ENCODE measurements around the gene FLRT1. TPM values are rescaled to one million over a fixed set of nuclear protein-coding genes. Genes with fewer than 3 reads are reported as not detected.

FLRT1 gene, protein sequence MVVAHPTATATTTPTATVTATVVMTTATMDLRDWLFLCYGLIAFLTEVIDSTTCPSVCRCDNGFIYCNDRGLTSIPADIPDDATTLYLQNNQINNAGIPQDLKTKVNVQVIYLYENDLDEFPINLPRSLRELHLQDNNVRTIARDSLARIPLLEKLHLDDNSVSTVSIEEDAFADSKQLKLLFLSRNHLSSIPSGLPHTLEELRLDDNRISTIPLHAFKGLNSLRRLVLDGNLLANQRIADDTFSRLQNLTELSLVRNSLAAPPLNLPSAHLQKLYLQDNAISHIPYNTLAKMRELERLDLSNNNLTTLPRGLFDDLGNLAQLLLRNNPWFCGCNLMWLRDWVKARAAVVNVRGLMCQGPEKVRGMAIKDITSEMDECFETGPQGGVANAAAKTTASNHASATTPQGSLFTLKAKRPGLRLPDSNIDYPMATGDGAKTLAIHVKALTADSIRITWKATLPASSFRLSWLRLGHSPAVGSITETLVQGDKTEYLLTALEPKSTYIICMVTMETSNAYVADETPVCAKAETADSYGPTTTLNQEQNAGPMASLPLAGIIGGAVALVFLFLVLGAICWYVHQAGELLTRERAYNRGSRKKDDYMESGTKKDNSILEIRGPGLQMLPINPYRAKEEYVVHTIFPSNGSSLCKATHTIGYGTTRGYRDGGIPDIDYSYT
- not detected for total RNA-seq

DNA sequence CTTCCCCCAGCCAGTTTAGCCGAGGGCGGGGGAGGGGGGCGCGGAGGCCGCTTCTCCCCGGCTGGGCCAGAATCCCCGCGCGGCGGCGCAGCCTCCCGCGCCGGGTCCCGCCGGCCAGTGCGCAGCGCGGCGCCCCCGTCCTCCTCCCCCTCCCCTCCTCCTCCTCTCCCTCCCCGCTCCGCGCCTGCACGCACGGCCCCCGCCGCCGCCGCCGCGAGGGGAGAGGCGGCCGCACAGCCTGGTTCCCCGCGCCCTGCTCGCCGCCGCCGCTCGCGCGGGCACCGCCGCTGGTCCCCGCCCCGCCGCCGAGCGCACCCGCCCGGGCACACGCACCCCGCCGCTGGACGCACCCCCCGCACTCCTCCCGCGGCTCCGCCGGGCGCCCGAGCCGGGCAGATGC is at the start of gene FLRT1:
Gene FLRT1 (plus strand): TSS at position 356 of the 400 bp plus-strand sequence. CDS start 80,337 bp downstream, outside the sequence.
- ATAC-seq (ENCODE audit: low FRiP score), result no peak
- TF ChIP-seq, protein P1, sequence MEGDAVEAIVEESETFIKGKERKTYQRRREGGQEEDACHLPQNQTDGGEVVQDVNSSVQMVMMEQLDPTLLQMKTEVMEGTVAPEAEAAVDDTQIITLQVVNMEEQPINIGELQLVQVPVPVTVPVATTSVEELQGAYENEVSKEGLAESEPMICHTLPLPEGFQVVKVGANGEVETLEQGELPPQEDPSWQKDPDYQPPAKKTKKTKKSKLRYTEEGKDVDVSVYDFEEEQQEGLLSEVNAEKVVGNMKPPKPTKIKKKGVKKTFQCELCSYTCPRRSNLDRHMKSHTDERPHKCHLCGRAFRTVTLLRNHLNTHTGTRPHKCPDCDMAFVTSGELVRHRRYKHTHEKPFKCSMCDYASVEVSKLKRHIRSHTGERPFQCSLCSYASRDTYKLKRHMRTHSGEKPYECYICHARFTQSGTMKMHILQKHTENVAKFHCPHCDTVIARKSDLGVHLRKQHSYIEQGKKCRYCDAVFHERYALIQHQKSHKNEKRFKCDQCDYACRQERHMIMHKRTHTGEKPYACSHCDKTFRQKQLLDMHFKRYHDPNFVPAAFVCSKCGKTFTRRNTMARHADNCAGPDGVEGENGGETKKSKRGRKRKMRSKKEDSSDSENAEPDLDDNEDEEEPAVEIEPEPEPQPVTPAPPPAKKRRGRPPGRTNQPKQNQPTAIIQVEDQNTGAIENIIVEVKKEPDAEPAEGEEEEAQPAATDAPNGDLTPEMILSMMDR (IDR thresholded peaks at IDR 0.05), result no peak
- DNase-seq (ENCODE audit: low spot score), result no peak

DNA sequence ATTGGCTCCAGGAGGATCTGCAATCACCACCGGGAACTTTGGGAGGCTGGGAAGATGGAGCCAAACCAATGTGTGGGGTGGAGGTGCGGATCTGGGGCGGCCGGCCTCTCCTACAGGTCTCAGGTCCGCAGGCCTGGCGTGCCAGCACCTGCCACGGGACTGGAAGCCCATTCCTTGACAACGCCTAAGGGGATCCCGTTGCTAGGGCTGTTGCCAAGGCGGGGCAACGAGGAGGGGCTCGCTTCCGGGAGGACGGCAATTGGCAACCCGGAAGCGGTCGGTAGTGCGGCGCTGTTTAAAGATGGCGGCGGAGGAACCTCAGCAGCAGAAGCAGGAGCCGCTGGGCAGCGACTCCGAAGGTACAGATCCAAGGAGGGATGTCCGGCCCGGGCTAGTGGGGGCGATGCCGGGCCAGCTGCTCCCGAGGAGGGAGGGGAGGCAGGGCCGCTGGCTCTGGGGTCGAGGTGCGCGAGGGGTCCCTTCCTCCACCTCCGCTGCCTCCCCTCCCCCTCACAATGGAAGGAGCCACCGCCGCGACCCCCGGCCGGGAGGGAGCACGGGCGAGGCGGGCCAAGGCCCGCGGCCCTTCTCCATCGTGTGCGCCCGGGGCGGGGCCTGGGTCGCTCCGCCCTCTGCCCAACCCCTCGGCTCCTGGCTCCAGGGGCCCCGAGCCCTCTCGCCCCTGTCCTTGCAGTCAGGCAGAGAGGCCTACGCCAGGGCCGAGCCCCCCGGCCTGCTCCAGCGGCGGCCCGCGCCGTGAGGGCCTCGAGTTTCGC is 49.4 kb upstream of the FLRT1 start, which contains the start of gene OTUB1:
Gene OTUB1 (plus strand): TSS at position 283 of the 776 bp plus-strand sequence. CDS start 19 bp downstream, at position 302.
- peak; percentile 87 for ATAC-seq (ENCODE audit: low FRiP score)
- peak; percentile 69 for DNase-seq (ENCODE audit: low spot score)
- TF ChIP-seq, protein P1 (IDR thresholded peaks at IDR 0.05), result no peak

DNA sequence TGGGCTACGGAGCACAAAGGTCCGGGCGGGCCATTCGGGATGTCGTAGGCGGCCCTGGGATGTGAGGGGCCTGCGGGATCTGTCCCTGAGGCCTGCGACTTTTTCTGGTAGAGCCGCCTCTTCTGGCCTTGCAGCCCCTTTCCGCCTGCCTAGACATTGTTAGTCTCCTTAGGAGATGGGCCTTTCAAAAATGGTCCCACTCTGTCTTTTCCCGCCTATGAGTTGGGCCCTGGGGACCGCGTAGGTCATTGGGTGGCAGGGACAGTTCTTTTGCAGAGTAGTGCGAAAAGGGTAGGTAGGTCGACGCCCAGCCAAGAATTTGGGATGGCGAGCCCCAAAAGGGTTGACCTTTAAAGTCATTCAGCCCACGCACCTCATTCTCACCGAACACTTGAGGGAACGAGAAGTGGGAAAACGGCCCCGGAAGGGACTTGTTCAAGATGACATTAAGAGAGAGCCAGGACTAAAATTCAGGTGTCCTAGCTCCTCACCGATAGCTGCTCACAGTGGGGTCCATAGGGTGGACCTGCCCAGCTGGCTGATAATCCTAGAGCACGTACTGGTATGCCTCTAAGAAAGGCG is 48.7 kb upstream of the FLRT1 start:
- TF ChIP-seq, protein P1 (IDR thresholded peaks at IDR 0.05), result no peak
- no peak for ATAC-seq (ENCODE audit: low FRiP score)
- no peak for DNase-seq (ENCODE audit: low spot score)

DNA sequence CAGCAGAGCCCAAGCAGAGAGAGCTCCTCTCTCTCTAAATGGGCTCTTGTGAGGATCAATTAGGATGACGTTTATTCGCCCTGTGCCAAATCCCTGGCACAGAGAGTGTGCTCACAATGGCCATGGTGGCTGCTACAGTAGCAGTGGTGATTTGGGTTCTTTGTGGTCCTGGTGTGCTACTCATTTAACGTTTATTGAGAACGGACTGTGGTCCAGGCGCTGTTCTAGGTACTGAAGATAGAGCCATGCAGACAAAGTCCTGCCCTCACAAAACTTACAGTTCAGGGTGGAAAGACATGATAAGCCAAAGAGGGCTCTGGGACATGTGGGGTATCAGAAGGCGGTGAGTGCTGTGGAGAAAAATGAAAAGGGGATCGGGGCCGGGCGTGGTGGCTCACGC is 44.2 kb upstream of the FLRT1 start:
- TF ChIP-seq, protein P1 (IDR thresholded peaks at IDR 0.05), result no peak
- no peak for DNase-seq (ENCODE audit: low spot score)
- ATAC-seq (ENCODE audit: low FRiP score), result no peak

DNA sequence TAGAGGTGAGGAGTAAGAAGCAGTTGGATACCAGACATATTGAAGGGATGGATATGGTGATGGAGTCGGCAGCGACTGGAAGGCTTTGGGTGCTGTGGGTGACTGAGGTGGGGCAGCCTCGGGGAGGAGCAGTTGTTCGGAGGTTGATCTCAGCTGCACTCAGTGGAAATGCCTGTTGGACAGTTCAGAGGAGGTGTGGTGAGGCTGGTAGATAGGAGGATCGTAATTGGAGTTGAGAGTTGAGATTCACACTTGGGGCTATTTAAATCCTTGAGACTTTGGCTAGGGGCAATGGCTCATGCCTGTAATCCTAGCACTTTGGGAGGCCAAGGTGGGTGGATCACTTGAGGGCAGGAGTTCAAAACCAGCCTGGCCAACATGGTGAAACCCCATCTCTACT is 42.6 kb upstream of the FLRT1 start:
- TF ChIP-seq, protein P1 (IDR thresholded peaks at IDR 0.05), result no peak
- ATAC-seq (ENCODE audit: low FRiP score), result no peak
- DNase-seq (ENCODE audit: low spot score), result no peak

DNA sequence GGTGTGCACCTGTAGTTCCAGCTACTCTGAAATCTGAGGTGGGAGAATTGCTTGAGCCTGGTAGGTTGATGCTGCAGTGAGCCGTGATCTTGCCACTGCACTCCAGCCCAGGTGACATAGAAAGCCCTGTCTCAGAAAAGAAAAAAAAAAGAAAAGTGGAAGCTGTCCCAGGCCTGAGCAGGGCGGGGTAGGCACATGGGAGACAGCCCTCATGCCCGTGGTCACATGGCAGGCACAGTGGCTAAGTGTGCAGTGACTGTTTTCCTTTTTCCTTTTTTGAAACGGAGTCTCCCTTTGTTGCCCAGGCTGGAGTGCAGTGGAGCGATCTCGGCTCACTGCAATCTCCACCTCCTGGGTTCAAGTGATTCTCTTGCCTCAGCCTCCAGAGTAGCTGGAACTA is 41.7 kb upstream of the FLRT1 start:
- ATAC-seq (ENCODE audit: low FRiP score) (no peak), DNase-seq (ENCODE audit: low spot score) (no peak)
- TF ChIP-seq, protein P1 (IDR thresholded peaks at IDR 0.05), result no peak

Measured in omental fat pad (tissue), 4 donors.